AG04450 (cell line): ENCODE measurements around the gene IFT57. TPM values are rescaled to one million over a fixed set of nuclear protein-coding genes. Genes with fewer than 3 reads are reported as not detected.

Source experiments
- CTCF ChIA-PET: fragments of 300-600, 350-600 bp; formaldehyde crosslinking; extraction: SDS; loops from one replicate; lab custom pipeline; 2022; ENCODE audit warnings: antibody characterized with exemption, inconsistent platforms; lab: Charles Lee
- POLR2A ChIA-PET: fragments of 350-600 bp; formaldehyde crosslinking; extraction: SDS; loops from one replicate; lab custom pipeline; 2021; ENCODE audit warnings: antibody characterized with exemption, inconsistent platforms; lab: Yijun Ruan, JAX
- DNase-seq: peaks from one replicate; pipeline ENCODE4 v3.0.0-alpha.2; 2011; ENCODE audit warnings: low read depth, low spot score
- H3K27ac ChIP-seq: one replicate; pipeline ENCODE4 v1.5.1; 2012; ENCODE audit warnings: low read depth, low read length, control low read depth
- H3K27me3 ChIP-seq: one replicate; pipeline ENCODE4 v1.6.0; 2012; ENCODE audit warnings: low read length; ENCODE audit not compliant: control insufficient read depth, insufficient read depth
- H3K4me3 ChIP-seq: 2 replicates; pipeline ENCODE4 v1.5.1; 2011; ENCODE audit warnings: mild to moderate bottlenecking, low read depth, low read length, control low read depth
- H3K9me3 ChIP-seq: 2 replicates; pipeline ENCODE4 v1.5.1; 2012; ENCODE audit warnings: low read length; ENCODE audit not compliant: control insufficient read depth, insufficient read depth
- CTCF ChIP-seq: IDR thresholded peaks from 2 replicates; pipeline ENCODE4 v1.5.1; 2011; ENCODE audit warnings: low read depth, low read length, control low read depth, inconsistent platforms
- polyA plus RNA-seq: library from polyadenylated mRNA; depleted of rRNA; stranded (reverse); fragments of >200 nt; gene quantifications from 2 replicates; pipeline ENCODE4 v1.2.3, GENCODE V29; 2011

Gene IFT57
- polyA plus RNA-seq, 1 experiment: 84.0 TPM

GRCh38 chr3:108130236-108130635 lies 92.0 kb downstream of the IFT57 start:
- Histone ChIP-seq H3K27me3 (no peaks in the 10 kb centered on the region), H3K4me3 (no peak overlapping the region), H3K27ac (no peak overlapping the region), H3K9me3 (no peaks in the 10 kb centered on the region)
- POLR2A ChIA-PET: no interaction called here
- CTCF ChIA-PET: interaction anchor here (1.0 kb wide), 1 partner anchor 422 kb away, joined by 3 read pairs; no protein-coding TSS in a partner anchor
- no peak for TF ChIP-seq CTCF
- no peak for DNase-seq

- ChIA-PET POLR2A (no interaction called here), CTCF (interaction anchor here (0.6 to 0.9 kb wide), 2 partner anchors 350 to 452 kb away, joined by 4 read pairs; no protein-coding TSS in a partner anchor)
- no peaks in the 10 kb centered on the region for H3K27me3 ChIP-seq
- no peaks in the 10 kb centered on the region for H3K9me3 ChIP-seq
- H3K27ac ChIP-seq: no peak overlapping the region
- DNase-seq: no peak
- H3K4me3 ChIP-seq: no peak overlapping the region
- no peak for TF ChIP-seq CTCF
Observed at GRCh38 chr3:108127301-108127988, 94.8 kb downstream of the IFT57 start.

- H3K27me3 ChIP-seq: no peaks in the 10 kb centered on the region
- H3K9me3 ChIP-seq: no peaks in the 10 kb centered on the region
- H3K4me3 ChIP-seq: no peak overlapping the region
- H3K27ac ChIP-seq: no peak overlapping the region
- ChIA-PET POLR2A (no interaction called here), CTCF (no interaction called here)
- no peak for DNase-seq
- TF ChIP-seq CTCF: no peak
Observed at GRCh38 chr3:108126348-108126747, 95.9 kb downstream of the IFT57 start.

- no peak overlapping the region for H3K27ac ChIP-seq
- CTCF ChIA-PET: no interaction called here
- no peaks in the 10 kb centered on the region for H3K9me3 ChIP-seq
- POLR2A ChIA-PET: no interaction called here
- no peak for DNase-seq
- no peak overlapping the region for H3K4me3 ChIP-seq
- TF ChIP-seq CTCF: no peak
- no peaks in the 10 kb centered on the region for H3K27me3 ChIP-seq
Observed at GRCh38 chr3:108125550-108126071, 96.6 kb downstream of the IFT57 start.

GRCh38 chr3:108125153-108125543 lies 97.1 kb downstream of the IFT57 start:
- Histone ChIP-seq H3K4me3 (no peak overlapping the region), H3K27me3 (no peaks in the 10 kb centered on the region), H3K27ac (no peak overlapping the region), H3K9me3 (no peaks in the 10 kb centered on the region)
- no peak for DNase-seq
- TF ChIP-seq CTCF: no peak
- ChIA-PET CTCF (no interaction called here), POLR2A (no interaction called here)
